Neural progenitor cell (in vitro differentiated cells): ENCODE measurements around the gene NEB.

Experiments
- CTCF ChIP-seq: fragments of 200-600 bp; sonication (generic); IDR thresholded peaks from 2 replicates; pipeline ENCODE4 v1.5.1; 2017; ENCODE audit warnings: antibody characterized with exemption, mild to moderate bottlenecking
- EZH2 ChIP-seq: fragments of 200-600 bp; sonication (generic); IDR thresholded peaks from 2 replicates; pipeline ENCODE4 v1.6.1; 2017; ENCODE audit warnings: antibody characterized with exemption, mild to moderate bottlenecking, moderate library complexity

GRCh38 chr2:151630372-151630771 lies 103.9 kb downstream of the NEB start:
- TF ChIP-seq CTCF (no peak), EZH2 (no peak)
